GM13976 (cell line): ENCODE data around the gene SNCB.

Source experiments
- DNase-seq: peaks from one replicate; pipeline ENCODE4 v3.0.0; 2012; ENCODE audit warnings: low spot score
- in situ Hi-C: fragments of 300-500 bp; cut with MboI; formaldehyde crosslinking; loops from one replicate; pipeline ENCODE4 v1.12.0; 2022; ENCODE audit warnings: low sequenced_read_pairs, mixed read lengths, inconsistent platforms; ENCODE audit not compliant: unreplicated experiment
- TF ChIP-seq, protein P1 (sequence below): IDR thresholded peaks from 2 replicates; pipeline ENCODE4 v1.5.1; 2012; ENCODE audit warnings: borderline replicate concordance, mild to moderate bottlenecking; ENCODE audit not compliant: insufficient read depth; ENCODE audit errors: extremely low read depth, missing control alignments, control extremely low read depth

The SNCB gene

DNA sequence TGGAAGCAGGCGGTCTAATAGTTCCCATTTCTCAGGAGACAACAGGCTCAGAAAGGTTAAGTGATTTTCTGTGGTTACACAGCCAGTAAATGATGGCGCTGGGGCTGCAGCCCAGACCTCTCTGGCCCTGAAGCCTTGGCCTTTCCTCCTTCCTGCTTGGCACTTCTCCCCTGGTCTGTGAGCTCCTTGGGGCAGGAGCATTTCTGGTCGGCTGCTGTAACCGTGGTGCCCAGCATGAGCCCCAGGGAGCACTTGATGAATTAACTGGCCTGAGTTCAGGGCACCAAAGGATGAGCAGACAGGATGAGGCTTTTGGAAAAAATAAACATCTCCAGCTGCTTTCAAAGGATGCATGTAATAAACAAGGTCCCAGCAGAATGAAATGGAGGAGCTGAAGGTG lies 51.0 kb downstream of the SNCB start:
- in situ Hi-C loops = loop anchor here (25.0 kb wide), 1 partner anchor 167 kb away; the partner anchor contains the start of gene CLTB
- TF ChIP-seq, protein P1, sequence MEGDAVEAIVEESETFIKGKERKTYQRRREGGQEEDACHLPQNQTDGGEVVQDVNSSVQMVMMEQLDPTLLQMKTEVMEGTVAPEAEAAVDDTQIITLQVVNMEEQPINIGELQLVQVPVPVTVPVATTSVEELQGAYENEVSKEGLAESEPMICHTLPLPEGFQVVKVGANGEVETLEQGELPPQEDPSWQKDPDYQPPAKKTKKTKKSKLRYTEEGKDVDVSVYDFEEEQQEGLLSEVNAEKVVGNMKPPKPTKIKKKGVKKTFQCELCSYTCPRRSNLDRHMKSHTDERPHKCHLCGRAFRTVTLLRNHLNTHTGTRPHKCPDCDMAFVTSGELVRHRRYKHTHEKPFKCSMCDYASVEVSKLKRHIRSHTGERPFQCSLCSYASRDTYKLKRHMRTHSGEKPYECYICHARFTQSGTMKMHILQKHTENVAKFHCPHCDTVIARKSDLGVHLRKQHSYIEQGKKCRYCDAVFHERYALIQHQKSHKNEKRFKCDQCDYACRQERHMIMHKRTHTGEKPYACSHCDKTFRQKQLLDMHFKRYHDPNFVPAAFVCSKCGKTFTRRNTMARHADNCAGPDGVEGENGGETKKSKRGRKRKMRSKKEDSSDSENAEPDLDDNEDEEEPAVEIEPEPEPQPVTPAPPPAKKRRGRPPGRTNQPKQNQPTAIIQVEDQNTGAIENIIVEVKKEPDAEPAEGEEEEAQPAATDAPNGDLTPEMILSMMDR = no peak
- DNase-seq = no peak

DNA sequence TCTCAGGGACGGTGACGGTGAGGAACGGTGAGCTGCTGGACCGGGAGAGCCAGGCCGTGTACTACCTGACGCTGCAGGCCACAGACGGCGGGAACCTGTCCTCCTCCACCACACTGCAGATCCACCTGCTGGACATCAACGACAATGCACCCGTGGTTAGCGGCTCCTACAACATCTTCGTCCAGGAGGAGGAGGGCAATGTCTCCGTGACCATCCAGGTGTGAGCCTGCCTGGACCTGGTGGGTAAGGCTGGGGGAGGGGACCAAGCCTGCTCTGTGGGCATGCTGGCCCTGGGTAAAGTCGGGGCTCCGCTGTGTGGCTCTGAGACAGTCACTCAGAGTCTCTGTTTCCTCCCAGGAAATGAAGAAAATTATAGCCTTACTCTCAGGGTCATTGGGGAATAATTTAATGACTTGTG lies 51.9 kb downstream of the SNCB start:
- in situ Hi-C loops = loop anchor here (25.0 kb wide), 1 partner anchor 166 kb away; the partner anchor contains the start of gene CLTB
- TF ChIP-seq, protein P1 = peak; percentile 18
- DNase-seq = peak; percentile 73

GRCh38 chr5:176577312-176578176 lies 52.8 kb downstream of the SNCB start:
- DNase-seq = no peak
- TF ChIP-seq, protein P1 = no peak
- in situ Hi-C loops = loop anchor here (25.0 kb wide), 1 partner anchor 165 kb away; the partner anchor contains the start of gene CLTB

DNA sequence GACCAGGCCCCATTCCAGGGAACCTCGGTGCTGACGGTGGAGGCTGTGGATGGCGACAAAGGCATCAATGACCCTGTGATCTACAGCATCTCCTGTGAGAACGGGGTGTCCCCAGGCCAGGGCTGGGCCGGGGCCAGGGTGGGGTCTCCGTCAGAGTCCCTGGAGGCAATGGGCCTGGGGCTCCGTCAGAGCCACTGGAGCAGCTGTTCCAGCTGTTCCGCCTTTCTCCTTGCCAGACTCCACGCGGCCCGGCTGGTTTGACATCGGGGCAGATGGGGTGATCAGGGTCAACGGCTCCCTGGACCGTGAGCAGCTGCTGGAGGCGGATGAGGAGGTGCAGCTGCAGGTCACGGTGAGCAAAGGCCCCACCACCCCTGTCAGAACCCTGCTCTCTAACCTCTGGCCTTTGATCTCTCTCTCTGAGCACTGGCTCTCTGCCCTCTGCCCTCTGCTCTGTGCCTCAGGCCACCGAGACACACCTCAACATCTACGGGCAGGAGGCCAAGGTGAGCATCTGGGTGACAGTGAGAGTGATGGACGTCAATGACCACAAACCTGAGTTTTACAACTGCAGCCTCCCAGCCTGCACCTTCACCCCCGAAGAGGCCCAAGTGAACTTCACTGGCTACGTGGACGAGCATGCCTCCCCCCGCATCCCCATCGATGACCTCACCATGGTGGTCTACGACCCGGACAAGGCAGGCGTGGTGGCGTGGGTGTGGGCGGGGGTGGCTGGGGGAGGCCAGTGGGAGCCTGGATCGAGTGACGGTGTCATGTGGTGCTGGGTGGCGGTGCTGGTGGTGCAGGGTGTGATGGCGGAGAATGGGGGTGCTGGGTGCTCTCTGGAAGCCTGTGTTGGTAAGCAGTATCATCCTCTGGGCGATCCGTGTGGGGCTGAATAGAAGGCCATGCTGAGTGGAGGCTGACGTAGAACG lies 54.6 kb downstream of the SNCB start:
- no peak for DNase-seq
- in situ Hi-C loops = loop anchor here (25.0 kb wide), 1 partner anchor 163 kb away; the partner anchor contains the start of gene CLTB
- TF ChIP-seq, protein P1 = no peak

DNA sequence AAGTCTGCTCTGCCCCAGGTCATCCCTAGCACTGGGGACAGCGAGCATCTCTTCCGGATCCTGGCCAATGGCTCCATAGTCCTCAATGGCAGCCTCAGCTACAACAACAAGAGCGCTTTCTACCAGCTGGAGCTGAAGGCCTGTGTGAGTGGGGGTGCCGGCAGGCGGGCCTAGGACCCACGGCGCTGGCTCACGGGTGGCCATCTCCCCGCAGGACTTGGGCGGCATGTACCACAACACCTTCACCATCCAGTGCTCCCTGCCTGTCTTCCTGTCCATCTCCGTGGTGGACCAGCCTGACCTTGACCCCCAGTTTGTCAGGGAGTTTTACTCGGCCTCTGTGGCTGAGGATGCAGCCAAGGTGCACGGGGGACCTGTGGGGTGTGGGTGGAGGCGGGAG lies 55.3 kb downstream of the SNCB start:
- no peak for DNase-seq
- TF ChIP-seq, protein P1 = no peak
- in situ Hi-C loops = loop anchor here (25.0 kb wide), 1 partner anchor 163 kb away; the partner anchor contains the start of gene CLTB

DNA sequence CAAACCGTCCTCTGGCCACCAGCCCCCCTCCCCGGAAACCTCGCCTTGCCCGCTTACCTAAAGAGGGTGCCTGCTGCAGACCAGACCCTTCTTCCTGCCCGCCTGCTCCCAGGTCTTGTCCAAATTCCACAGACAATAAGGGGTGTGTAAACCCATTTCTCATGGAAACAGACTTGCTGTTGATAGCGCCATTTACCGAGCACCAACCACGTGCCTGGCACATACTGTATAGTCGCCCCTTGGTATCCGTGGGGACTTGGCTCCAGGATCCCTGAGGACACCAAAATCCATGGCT lies 56.1 kb downstream of the SNCB start:
- TF ChIP-seq, protein P1 = no peak
- DNase-seq = no peak
- in situ Hi-C loops = no loop called here
